ENCODE results near the gene PILRA. TPM values are rescaled to one million over a fixed set of nuclear protein-coding genes. Genes with fewer than 3 reads are reported as not detected.
"Not testable (repeated sequence)": the region's sequence is repeated elsewhere in the genome, so short reads cannot be mapped to it uniquely, and the experiment has no call there.

Gene PILRA
- total RNA-seq, 1 donor from 2014 or later = 5.3 TPM

- Mint-ChIP-seq H3K36me3 (ENCODE audit: insufficient read depth) (peaks cover 30% of the 10 kb centered on the region), H3K27ac (no peak overlapping the region), H3K9me3 (ENCODE audit: low read depth) (no peaks in the 10 kb centered on the region), H3K27me3 (no peaks in the 10 kb centered on the region), H3K4me3 (ENCODE audit: low read depth) (no peak overlapping the region), H3K4me1 (ENCODE audit: low read depth) (no peaks in the 10 kb centered on the region)
- TF ChIP-seq CTCF (IDR thresholded peaks at IDR 0.05; ENCODE audit: unreplicated experiment) = no peak
- DNase-seq (ENCODE audit: low spot score, unreplicated experiment) = no peak
Measured at GRCh38 chr7:100364480-100364879, 8.8 kb upstream of the PILRA start.

GRCh38 chr7:100365998-100366367 is 7.3 kb upstream of the PILRA start:
- peaks cover 21% of the 10 kb centered on the region for H3K36me3 Mint-ChIP-seq (ENCODE audit: insufficient read depth)
- not testable (repeated sequence) for H3K4me3 Mint-ChIP-seq (ENCODE audit: low read depth); H3K4me1 Mint-ChIP-seq (ENCODE audit: low read depth); DNase-seq (ENCODE audit: low spot score, unreplicated experiment); H3K9me3 Mint-ChIP-seq (ENCODE audit: low read depth); H3K27ac Mint-ChIP-seq; H3K27me3 Mint-ChIP-seq

GRCh38 chr7:100366411-100367250 is 6.7 kb upstream of the PILRA start:
- peaks cover 21% of the 10 kb centered on the region for H3K36me3 Mint-ChIP-seq (ENCODE audit: insufficient read depth)
- no peak for DNase-seq (ENCODE audit: low spot score, unreplicated experiment)
- no peaks in the 10 kb centered on the region for H3K27me3 Mint-ChIP-seq
- no peak overlapping the region for H3K4me3 Mint-ChIP-seq (ENCODE audit: low read depth)
- H3K4me1 Mint-ChIP-seq (ENCODE audit: low read depth) = no peaks in the 10 kb centered on the region
- no peak for TF ChIP-seq CTCF (IDR thresholded peaks at IDR 0.05; ENCODE audit: unreplicated experiment)
- H3K9me3 Mint-ChIP-seq (ENCODE audit: low read depth) = no peaks in the 10 kb centered on the region
- H3K27ac Mint-ChIP-seq = no peak overlapping the region

GRCh38 chr7:100367251-100367620 is 6.1 kb upstream of the PILRA start:
- H3K27me3 Mint-ChIP-seq = no peaks in the 10 kb centered on the region
- H3K4me3 Mint-ChIP-seq (ENCODE audit: low read depth) = no peak overlapping the region
- H3K4me1 Mint-ChIP-seq (ENCODE audit: low read depth) = no peaks in the 10 kb centered on the region
- H3K27ac Mint-ChIP-seq = peak overlapping the region; percentile 43
- no peaks in the 10 kb centered on the region for H3K9me3 Mint-ChIP-seq (ENCODE audit: low read depth)
- H3K36me3 Mint-ChIP-seq (ENCODE audit: insufficient read depth) = peaks cover 20% of the 10 kb centered on the region
- DNase-seq (ENCODE audit: low spot score, unreplicated experiment) = no peak
- TF ChIP-seq CTCF (IDR thresholded peaks at IDR 0.05; ENCODE audit: unreplicated experiment) = no peak

- no peak for DNase-seq (ENCODE audit: low spot score, unreplicated experiment)
- Mint-ChIP-seq H3K27ac (no peak overlapping the region), H3K27me3 (no peaks in the 10 kb centered on the region), H3K9me3 (ENCODE audit: low read depth) (no peaks in the 10 kb centered on the region), H3K4me1 (ENCODE audit: low read depth) (no peaks in the 10 kb centered on the region), H3K36me3 (ENCODE audit: insufficient read depth) (peaks cover 20% of the 10 kb centered on the region), H3K4me3 (ENCODE audit: low read depth) (no peak overlapping the region)
- TF ChIP-seq CTCF (IDR thresholded peaks at IDR 0.05; ENCODE audit: unreplicated experiment) = no peak
Measured at GRCh38 chr7:100367676-100368613, 5.3 kb upstream of the PILRA start.
